Breast epithelium (tissue), 3 donors: ENCODE data around the gene RAB44.

Experiments
- POLR2A ChIP-seq: fragments of 450-650 bp; IDR thresholded peaks from one replicate; pipeline ENCODE4 v1.6.1; 2016; ENCODE audit warnings: antibody characterized with exemption, mild to moderate bottlenecking, moderate library complexity
- POLR2AphosphoS5 ChIP-seq, 3 donors: sonication (generic); formaldehyde crosslinking; IDR thresholded peaks; one replicate each; pipeline ENCODE4 v1.6.1; 2017; ENCODE audit warnings: antibody characterized with exemption in 3 of 3
- TF ChIP-seq, protein P1 (sequence below), 3 donors: fragments of 450-650 bp; IDR thresholded peaks; one replicate each; pipeline ENCODE4 v1.5.1; 2016 to 2017; ENCODE audit warnings: antibody characterized with exemption in 3 of 3, mild to moderate bottlenecking in 3 of 3, moderate library complexity in 3 of 3

DNA sequence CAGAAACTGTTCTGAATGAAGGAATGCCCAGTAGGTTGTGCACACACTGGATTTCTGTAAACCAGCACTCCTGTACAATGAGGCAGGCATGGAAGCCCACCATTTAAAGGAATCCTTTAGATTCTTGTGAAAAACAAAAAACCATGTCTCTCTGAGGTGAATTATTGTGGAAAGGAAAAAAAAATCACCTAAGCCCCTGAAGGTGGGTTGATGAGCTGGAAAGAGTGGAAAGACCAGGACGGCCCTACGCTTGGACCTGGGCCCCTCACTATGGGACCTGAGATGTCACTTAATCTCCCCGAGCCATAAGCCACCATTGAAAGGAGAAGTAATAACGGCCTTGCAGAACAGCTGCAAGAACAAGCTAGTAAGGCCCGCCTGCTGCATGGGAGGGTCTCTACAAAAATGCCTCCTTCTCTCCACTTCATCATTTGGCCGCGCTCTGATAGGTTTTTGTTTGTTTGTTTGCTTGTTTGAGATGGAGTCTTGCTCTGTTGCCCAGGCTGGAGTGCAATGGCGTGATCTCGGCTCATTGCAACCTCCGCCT, 68.8 kb downstream of the RAB44 start:
- TF ChIP-seq, protein P1, sequence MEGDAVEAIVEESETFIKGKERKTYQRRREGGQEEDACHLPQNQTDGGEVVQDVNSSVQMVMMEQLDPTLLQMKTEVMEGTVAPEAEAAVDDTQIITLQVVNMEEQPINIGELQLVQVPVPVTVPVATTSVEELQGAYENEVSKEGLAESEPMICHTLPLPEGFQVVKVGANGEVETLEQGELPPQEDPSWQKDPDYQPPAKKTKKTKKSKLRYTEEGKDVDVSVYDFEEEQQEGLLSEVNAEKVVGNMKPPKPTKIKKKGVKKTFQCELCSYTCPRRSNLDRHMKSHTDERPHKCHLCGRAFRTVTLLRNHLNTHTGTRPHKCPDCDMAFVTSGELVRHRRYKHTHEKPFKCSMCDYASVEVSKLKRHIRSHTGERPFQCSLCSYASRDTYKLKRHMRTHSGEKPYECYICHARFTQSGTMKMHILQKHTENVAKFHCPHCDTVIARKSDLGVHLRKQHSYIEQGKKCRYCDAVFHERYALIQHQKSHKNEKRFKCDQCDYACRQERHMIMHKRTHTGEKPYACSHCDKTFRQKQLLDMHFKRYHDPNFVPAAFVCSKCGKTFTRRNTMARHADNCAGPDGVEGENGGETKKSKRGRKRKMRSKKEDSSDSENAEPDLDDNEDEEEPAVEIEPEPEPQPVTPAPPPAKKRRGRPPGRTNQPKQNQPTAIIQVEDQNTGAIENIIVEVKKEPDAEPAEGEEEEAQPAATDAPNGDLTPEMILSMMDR (IDR thresholded peaks at IDR 0.05): no peak
- no peak for TF ChIP-seq POLR2A
- no peak for TF ChIP-seq POLR2AphosphoS5 (IDR thresholded peaks at IDR 0.05)
